PC-3 (cell line): ENCODE results near the gene GPRC5D.

Experiments used
- CTCF ChIP-seq: fragments of 300-600 bp; sonication (generic); conservative IDR thresholded peaks from 2 replicates; pipeline ENCODE4 v1.5.1; 2017; ENCODE audit warnings: antibody characterized with exemption, low read depth, mild to moderate bottlenecking, low read length
- EZH2 ChIP-seq: fragments of 300-600 bp; sonication (generic); IDR thresholded peaks from one replicate; pipeline ENCODE4 v1.6.1; 2017; ENCODE audit warnings: antibody characterized with exemption, mild to moderate bottlenecking, low read length; ENCODE audit not compliant: unreplicated experiment
- EZH2phosphoT487 ChIP-seq: fragments of 300-600 bp; sonication (generic); IDR thresholded peaks from 2 replicates; pipeline ENCODE4 v1.6.1; 2018; ENCODE audit warnings: mild to moderate bottlenecking, antibody characterized with exemption, low read length, borderline replicate concordance

- no peak for TF ChIP-seq EZH2
- no peak for TF ChIP-seq CTCF
- no peak for TF ChIP-seq EZH2phosphoT487
Measured at GRCh38 chr12:12997734-12998133, 45.8 kb upstream of the GPRC5D start.
